D721Med (cell line): ENCODE results near the gene KIAA0825.

Experiments used
- DNase-seq: peaks from one replicate; pipeline ENCODE4 v3.0.0; 2011; ENCODE audit warnings: low spot score; ENCODE audit not compliant: insufficient read length
- FAIRE-seq: peaks from 2 replicates; lab custom pipeline; 2011; peaks lifted over from hg19 to GRCh38; lab: Jason Lieb, UNC
- CTCF ChIP-seq: IDR thresholded peaks from 2 replicates; pipeline ENCODE4 v1.5.1; 2012; ENCODE audit warnings: mild to moderate bottlenecking, control low read depth; ENCODE audit not compliant: insufficient read depth; ENCODE audit errors: missing control alignments

KIAA0825 gene

GRCh38 chr5:94645053-94645452, 26.6 kb upstream of the KIAA0825 start:
- no peak for DNase-seq
- TF ChIP-seq CTCF, result no peak
- no peak for FAIRE-seq

- no peak for TF ChIP-seq CTCF
- FAIRE-seq (no peak), DNase-seq (no peak)
Measured at GRCh38 chr5:94640176-94640575, 21.8 kb upstream of the KIAA0825 start.

GRCh38 chr5:94632024-94632423, 13.6 kb upstream of the KIAA0825 start:
- FAIRE-seq, result no peak
- DNase-seq, result no peak
- no peak for TF ChIP-seq CTCF

- no peak for FAIRE-seq
- no peak for TF ChIP-seq CTCF
- DNase-seq, result no peak
Measured at GRCh38 chr5:94627191-94627590, 8.8 kb upstream of the KIAA0825 start.

GRCh38 chr5:94623877-94624276, 5.5 kb upstream of the KIAA0825 start:
- FAIRE-seq (no peak), DNase-seq (no peak)
- TF ChIP-seq CTCF, result no peak

- DNase-seq, result no peak
- no peak for TF ChIP-seq CTCF
- FAIRE-seq, result no peak
Measured at GRCh38 chr5:94623011-94623410, 4.6 kb upstream of the KIAA0825 start.

GRCh38 chr5:94621763-94622162, 3.4 kb upstream of the KIAA0825 start:
- no peak for FAIRE-seq
- DNase-seq, result no peak
- TF ChIP-seq CTCF, result no peak
